ENCODE measurements around the gene S100A14. TPM values are rescaled to one million over a fixed set of nuclear protein-coding genes. Genes with fewer than 3 reads are reported as not detected.

The S100A14 gene
- total RNA-seq, 2 donors from 2014 or later = 543 to 565 TPM

DNA sequence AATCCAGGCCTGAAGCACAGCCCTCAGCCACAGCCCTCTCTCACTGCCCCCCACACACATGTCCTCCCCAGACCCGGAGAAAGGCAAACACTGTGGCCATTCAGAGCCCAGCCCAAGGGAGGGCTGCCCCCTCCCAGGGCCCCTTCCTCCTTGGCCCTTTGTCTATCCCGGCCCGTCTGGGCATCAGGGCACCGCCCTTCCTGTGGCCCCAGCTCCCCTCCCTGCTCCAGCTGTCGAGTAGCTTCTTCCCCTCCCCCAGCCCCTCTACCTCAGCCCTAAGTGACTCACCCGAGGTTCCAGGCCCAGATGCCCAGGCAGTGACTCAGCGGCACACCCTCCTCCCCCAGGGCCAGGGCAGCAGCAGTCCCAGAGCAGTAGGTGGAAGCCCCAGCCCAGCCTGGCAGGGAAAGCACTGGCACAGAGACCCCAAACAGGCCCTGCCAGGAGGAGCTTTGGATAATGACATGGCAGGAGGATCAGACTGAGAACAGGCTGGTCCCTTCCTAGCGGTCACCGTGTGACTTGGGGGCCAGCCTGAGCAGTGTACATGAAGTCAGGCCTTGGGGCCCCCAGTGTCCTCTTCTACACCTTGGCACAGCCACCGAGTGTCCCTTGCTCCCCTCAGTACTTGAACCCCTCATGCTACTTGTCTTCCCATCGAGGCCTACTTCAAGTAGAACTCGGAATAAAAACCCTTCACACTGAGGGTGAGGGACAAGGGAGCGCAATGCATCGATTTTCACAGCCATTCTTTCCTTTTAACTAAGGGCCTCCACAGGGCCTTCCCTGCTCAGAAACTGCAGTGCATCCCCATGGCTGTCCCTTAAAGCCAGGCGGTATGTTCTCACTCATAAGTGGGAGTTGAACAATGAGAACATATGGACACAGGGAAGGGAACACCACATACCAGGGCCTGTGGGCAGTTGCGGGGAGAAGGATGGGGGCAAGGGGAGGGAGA, 49.4 kb downstream of the S100A14 start:
- Histone ChIP-seq H3K9me3 (no peaks in the 10 kb centered on the region), H3K4me1 (peaks cover 29% of the 10 kb centered on the region), H3K4me3 (no peak overlapping the region), H3K27ac (peak overlapping the region; percentile 97), H3K9ac (ENCODE audit: low read depth in 2 of 2, low read length in 2 of 2) (peak overlapping the region; percentile 67 to 82), H3K36me3 (no peaks in the 10 kb centered on the region), H3K27me3 (no peaks in the 10 kb centered on the region)
- DNase-seq = peak; percentile 98
- intact Hi-C loops (cut with DNase I) = loop anchor here (10.0 kb wide), 1 partner anchor 212 kb away; the partner anchor contains the start of gene S100A9
- TF ChIP-seq, protein P1, sequence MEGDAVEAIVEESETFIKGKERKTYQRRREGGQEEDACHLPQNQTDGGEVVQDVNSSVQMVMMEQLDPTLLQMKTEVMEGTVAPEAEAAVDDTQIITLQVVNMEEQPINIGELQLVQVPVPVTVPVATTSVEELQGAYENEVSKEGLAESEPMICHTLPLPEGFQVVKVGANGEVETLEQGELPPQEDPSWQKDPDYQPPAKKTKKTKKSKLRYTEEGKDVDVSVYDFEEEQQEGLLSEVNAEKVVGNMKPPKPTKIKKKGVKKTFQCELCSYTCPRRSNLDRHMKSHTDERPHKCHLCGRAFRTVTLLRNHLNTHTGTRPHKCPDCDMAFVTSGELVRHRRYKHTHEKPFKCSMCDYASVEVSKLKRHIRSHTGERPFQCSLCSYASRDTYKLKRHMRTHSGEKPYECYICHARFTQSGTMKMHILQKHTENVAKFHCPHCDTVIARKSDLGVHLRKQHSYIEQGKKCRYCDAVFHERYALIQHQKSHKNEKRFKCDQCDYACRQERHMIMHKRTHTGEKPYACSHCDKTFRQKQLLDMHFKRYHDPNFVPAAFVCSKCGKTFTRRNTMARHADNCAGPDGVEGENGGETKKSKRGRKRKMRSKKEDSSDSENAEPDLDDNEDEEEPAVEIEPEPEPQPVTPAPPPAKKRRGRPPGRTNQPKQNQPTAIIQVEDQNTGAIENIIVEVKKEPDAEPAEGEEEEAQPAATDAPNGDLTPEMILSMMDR (IDR thresholded peaks at IDR 0.05) = no peak

DNA sequence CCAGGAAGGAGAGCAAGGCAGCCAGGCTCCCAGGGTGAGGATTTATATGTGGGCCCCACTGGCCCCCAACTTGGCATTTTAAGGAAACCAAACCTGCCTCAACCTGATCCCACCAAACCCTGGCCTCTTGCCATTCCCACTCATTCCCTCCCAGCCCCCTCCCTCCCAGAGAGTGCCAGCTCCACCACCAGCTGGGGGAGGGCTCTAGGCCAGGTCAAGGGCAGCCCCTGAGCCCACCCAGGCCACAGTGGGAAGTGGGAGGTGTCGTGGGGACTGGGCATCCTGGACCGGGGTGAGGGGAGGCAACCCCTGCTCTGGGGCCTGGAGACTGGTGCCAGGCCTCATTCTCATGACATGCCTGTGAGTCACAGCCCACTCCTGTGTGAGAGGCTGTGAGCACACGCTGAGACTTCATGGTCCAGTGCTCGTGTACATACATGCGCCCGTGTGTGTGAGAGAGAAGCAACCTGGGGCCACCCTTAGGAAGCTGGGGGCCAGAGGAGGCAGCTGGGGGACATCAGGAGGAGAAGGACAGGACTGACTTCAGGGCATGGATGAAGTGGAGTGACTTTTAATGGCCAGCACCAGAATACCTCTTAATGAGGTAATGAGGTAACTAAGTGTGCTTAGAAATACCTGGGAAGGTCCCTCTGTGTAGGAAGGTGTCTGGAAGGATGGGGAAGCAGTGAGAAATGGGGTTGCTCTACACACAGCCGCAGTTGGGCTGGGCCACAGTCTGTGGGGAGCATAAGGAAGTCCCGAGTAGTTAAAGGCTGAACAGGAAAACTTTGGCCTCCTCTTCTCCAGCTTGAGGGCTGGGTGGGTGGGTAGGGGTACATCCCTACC, 50.4 kb downstream of the S100A14 start, which contains the start of gene S100A2:
Gene S100A2 (minus strand): TSS at position 316 of the 846 bp plus-strand sequence. CDS start 1,967 bp downstream, outside the sequence.
- intact Hi-C loops (cut with DNase I) = loop anchor here (10.0 kb wide), 1 partner anchor 211 kb away; the partner anchor contains the start of gene S100A9
- H3K27ac ChIP-seq = peak within 1 kb of the TSS; percentile 97
- peak within 1 kb of the TSS; percentile 67 to 82 for H3K9ac ChIP-seq (ENCODE audit: low read depth in 2 of 2, low read length in 2 of 2)
- no peaks in the 10 kb centered on the region for H3K27me3 ChIP-seq
- H3K9me3 ChIP-seq = no peaks in the 10 kb centered on the region
- peaks cover 29% of the 10 kb centered on the region for H3K4me1 ChIP-seq
- peak; percentile 61 for DNase-seq
- H3K36me3 ChIP-seq = no peaks in the 10 kb centered on the region
- TF ChIP-seq, protein P1 (IDR thresholded peaks at IDR 0.05) = no peak
- no peak within 1 kb of the TSS for H3K4me3 ChIP-seq

Other genes starting within 250 kb of the S100A14 start
- not detected for gene S100A12, start 240.7 kb downstream of the S100A14 start, total RNA-seq
- gene S100A8, start 225.3 kb downstream of the S100A14 start, total RNA-seq = 1 to 10 TPM in 1 of 2 donors, under 1 TPM in 1; 0.79 to 6.9 TPM
- gene S100A7A, start 199.8 kb downstream of the S100A14 start, total RNA-seq = not detected
- gene S100A7, start 155.7 kb downstream of the S100A14 start, total RNA-seq = not detected
- gene S100A6, start 80.3 kb downstream of the S100A14 start, total RNA-seq = 1,000 to 10,000 TPM; 2,444 to 2,474 TPM
- not detected for gene S100A5, start 75.4 kb downstream of the S100A14 start, total RNA-seq
- gene S100A4, start 70.5 kb downstream of the S100A14 start, total RNA-seq = 10 to 100 TPM; 41.8 to 83.8 TPM
- gene S100A3, start 67.1 kb downstream of the S100A14 start, total RNA-seq = under 1 TPM in 1 of 2 donors, not detected in 1; 0.61 TPM
- gene S100A2, start 50.5 kb downstream of the S100A14 start, total RNA-seq = 1 to 10 TPM; 1.0 to 2.4 TPM
- gene S100A16, start 3.2 kb downstream of the S100A14 start, total RNA-seq = 100 to 1,000 TPM; 232 to 288 TPM
- 10 to 100 TPM; 45.2 to 67.2 TPM for gene S100A13, start 11.2 kb upstream of the S100A14 start, total RNA-seq
- 1 to 10 TPM in 1 of 2 donors, under 1 TPM in 1; 0.69 to 1.5 TPM for gene S100A1, start 12.1 kb upstream of the S100A14 start, total RNA-seq
- 10 to 100 TPM; 51.3 to 88.6 TPM for gene CHTOP, start 17.7 kb upstream of the S100A14 start, total RNA-seq
- 10 to 100 TPM; 29.3 to 33.0 TPM for gene SNAPIN, start 42.4 kb upstream of the S100A14 start, total RNA-seq
- gene ILF2, start 54.7 kb upstream of the S100A14 start, total RNA-seq = 100 to 1,000 TPM; 105 to 171 TPM
- gene NPR1, start 62.4 kb upstream of the S100A14 start, total RNA-seq = 1 to 10 TPM; 2.3 to 3.6 TPM
- gene INTS3, start 111.7 kb upstream of the S100A14 start, total RNA-seq = 10 to 100 TPM; 25.5 to 53.1 TPM
- gene SLC27A3, start 159.1 kb upstream of the S100A14 start, total RNA-seq = 10 to 100 TPM; 24.1 to 27.9 TPM

Data from colonic mucosa (tissue), 4 donors.